GM10847 (cell line): ENCODE measurements around the gene SEMA3C.

ENCODE experiments used
- POLR2A ChIP-seq: IDR thresholded peaks from 2 replicates; pipeline ENCODE4 v1.6.1; 2011; ENCODE audit not compliant: insufficient read length; ENCODE audit errors: extremely low read depth

The SEMA3C gene

GRCh38 chr7:80703272-80703671, 215.6 kb downstream of the SEMA3C start:
- no peak for TF ChIP-seq POLR2A

GRCh38 chr7:80699721-80700256, 219.1 kb downstream of the SEMA3C start:
- no peak for TF ChIP-seq POLR2A

GRCh38 chr7:80699045-80699638, 219.7 kb downstream of the SEMA3C start:
- TF ChIP-seq POLR2A = no peak
